Measurements from ENCODE around the gene RYR3. TPM values are rescaled to one million over a fixed set of nuclear protein-coding genes. Genes with fewer than 3 reads are reported as not detected.
"Not testable (repeated sequence)": the region's sequence is repeated elsewhere in the genome, so short reads cannot be mapped to it uniquely, and the experiment has no call there.

Gene RYR3
- total and polyA plus RNA-seq, 7 experiments from 2014 or later: 0.10 to 5.3 (median 1.2) TPM; not detected in 3

- intact Hi-C loops (cut with micrococcal nuclease): no loop called here
- ChIA-PET CTCF (no interaction called here), POLR2A (no interaction called here)
- Mint-ChIP-seq H3K4me1 (no peaks in the 10 kb centered on the region), H3K4me3 (no peak overlapping the region), H3K27me3 (peaks cover 0 to 15% (median 5%) of the 10 kb centered on the region in 5 donors), H3K27ac (no peak overlapping the region), H3K9me3 (peaks cover 0 to 12% (median 0%) of the 10 kb centered on the region in 11 donors), H3K36me3 (no peaks in the 10 kb centered on the region)
- Histone ChIP-seq H3K27ac (ENCODE audit: low read depth, low read length) (no peak overlapping the region), H3K36me3 (ENCODE audit: control insufficient read depth in 2 of 3, insufficient read depth in 3 of 3, low read length in 3 of 3) (no peaks in the 10 kb centered on the region), H3K9me3 (ENCODE audit: control insufficient read depth in 2 of 3, low read length in 3 of 3) (no peaks in the 10 kb centered on the region), H3K4me3 (ENCODE audit: low read length) (no peak overlapping the region), H3K27me3 (ENCODE audit: control insufficient read depth in 2 of 2, insufficient read depth in 2 of 2, low read length in 2 of 2) (no peaks in the 10 kb centered on the region), H3K4me1 (ENCODE audit: control insufficient read depth in 2 of 2, insufficient read depth in 2 of 2, low read length in 2 of 2) (no peaks in the 10 kb centered on the region)
- DNase-seq (no peak), ATAC-seq (no peak)
Measured at GRCh38 chr15:33567652-33568051, 256.9 kb downstream of the RYR3 start.

GRCh38 chr15:33569036-33569435 lies 258.3 kb downstream of the RYR3 start:
- ATAC-seq (no peak), DNase-seq (no peak)
- no peaks in the 10 kb centered on the region for H3K9me3 ChIP-seq (ENCODE audit: control insufficient read depth in 2 of 3, low read length in 3 of 3)
- H3K36me3 ChIP-seq (ENCODE audit: control insufficient read depth in 2 of 3, insufficient read depth in 3 of 3, low read length in 3 of 3): no peaks in the 10 kb centered on the region
- no peak overlapping the region for H3K27ac ChIP-seq (ENCODE audit: low read depth, low read length)
- no peaks in the 10 kb centered on the region for H3K36me3 Mint-ChIP-seq
- H3K27me3 ChIP-seq (ENCODE audit: control insufficient read depth in 2 of 2, insufficient read depth in 2 of 2, low read length in 2 of 2): no peaks in the 10 kb centered on the region
- no peak overlapping the region for H3K4me3 ChIP-seq (ENCODE audit: low read length)
- CTCF ChIA-PET: no interaction called here
- POLR2A ChIA-PET: no interaction called here
- no peaks in the 10 kb centered on the region for H3K4me1 ChIP-seq (ENCODE audit: control insufficient read depth in 2 of 2, insufficient read depth in 2 of 2, low read length in 2 of 2)
- no peak overlapping the region for H3K27ac Mint-ChIP-seq
- no peak overlapping the region for H3K4me3 Mint-ChIP-seq
- H3K9me3 Mint-ChIP-seq: peaks cover 0 to 12% (median 0%) of the 10 kb centered on the region in 11 donors
- H3K4me1 Mint-ChIP-seq: no peaks in the 10 kb centered on the region
- intact Hi-C loops (cut with micrococcal nuclease): no loop called here
- H3K27me3 Mint-ChIP-seq: peaks cover 0 to 26% (median 11%) of the 10 kb centered on the region in 5 donors

GRCh38 chr15:33577911-33578310 lies 267.1 kb downstream of the RYR3 start:
- H3K27ac ChIP-seq (ENCODE audit: low read depth, low read length); H3K36me3 Mint-ChIP-seq; H3K27me3 ChIP-seq (ENCODE audit: control insufficient read depth in 2 of 2, insufficient read depth in 2 of 2, low read length in 2 of 2); intact Hi-C loops (cut with micrococcal nuclease); H3K4me1 ChIP-seq (ENCODE audit: control insufficient read depth in 2 of 2, insufficient read depth in 2 of 2, low read length in 2 of 2); H3K36me3 ChIP-seq (ENCODE audit: control insufficient read depth in 2 of 3, insufficient read depth in 3 of 3, low read length in 3 of 3); H3K4me3 ChIP-seq (ENCODE audit: low read length); H3K9me3 ChIP-seq (ENCODE audit: control insufficient read depth in 2 of 3, low read length in 3 of 3); ATAC-seq; H3K27ac Mint-ChIP-seq; CTCF ChIA-PET; POLR2A ChIA-PET; H3K4me1 Mint-ChIP-seq; H3K4me3 Mint-ChIP-seq; DNase-seq: not testable (repeated sequence)
- peaks cover 0 to 26% (median 14%) of the 10 kb centered on the region in 5 donors for H3K27me3 Mint-ChIP-seq
- peaks cover 0 to 11% (median 2%) of the 10 kb centered on the region in 11 donors for H3K9me3 Mint-ChIP-seq

- intact Hi-C loops (cut with micrococcal nuclease): no loop called here
- H3K9me3 Mint-ChIP-seq: peaks cover 0 to 5% (median 0%) of the 10 kb centered on the region in 11 donors
- no peak overlapping the region for H3K27ac ChIP-seq (ENCODE audit: low read depth, low read length)
- no peaks in the 10 kb centered on the region for H3K36me3 ChIP-seq (ENCODE audit: control insufficient read depth in 2 of 3, insufficient read depth in 3 of 3, low read length in 3 of 3)
- no peak for DNase-seq
- ChIA-PET POLR2A (no interaction called here), CTCF (no interaction called here)
- H3K9me3 ChIP-seq (ENCODE audit: control insufficient read depth in 2 of 3, low read length in 3 of 3): no peaks in the 10 kb centered on the region
- H3K27me3 Mint-ChIP-seq: peaks cover 0 to 2% (median under 1%) of the 10 kb centered on the region in 5 donors
- H3K4me1 Mint-ChIP-seq: no peaks in the 10 kb centered on the region
- no peak overlapping the region for H3K27ac Mint-ChIP-seq
- no peaks in the 10 kb centered on the region for H3K27me3 ChIP-seq (ENCODE audit: control insufficient read depth in 2 of 2, insufficient read depth in 2 of 2, low read length in 2 of 2)
- no peak for ATAC-seq
- no peak overlapping the region for H3K4me3 ChIP-seq (ENCODE audit: low read length)
- H3K4me3 Mint-ChIP-seq: no peak overlapping the region
- H3K4me1 ChIP-seq (ENCODE audit: control insufficient read depth in 2 of 2, insufficient read depth in 2 of 2, low read length in 2 of 2): no peaks in the 10 kb centered on the region
- no peaks in the 10 kb centered on the region for H3K36me3 Mint-ChIP-seq
Measured at GRCh38 chr15:33580526-33580925, 269.8 kb downstream of the RYR3 start.

- H3K36me3 ChIP-seq (ENCODE audit: control insufficient read depth in 2 of 3, insufficient read depth in 3 of 3, low read length in 3 of 3): no peaks in the 10 kb centered on the region
- intact Hi-C loops (cut with micrococcal nuclease): no loop called here
- no peak overlapping the region for H3K27ac ChIP-seq (ENCODE audit: low read depth, low read length)
- Mint-ChIP-seq H3K4me1 (no peaks in the 10 kb centered on the region), H3K4me3 (no peak overlapping the region), H3K9me3 (peaks cover 0 to 5% (median 0%) of the 10 kb centered on the region in 11 donors), H3K36me3 (no peaks in the 10 kb centered on the region), H3K27ac (no peak overlapping the region), H3K27me3 (peaks cover 0 to 3% (median 0%) of the 10 kb centered on the region in 5 donors)
- H3K9me3 ChIP-seq (ENCODE audit: control insufficient read depth in 2 of 3, low read length in 3 of 3): no peaks in the 10 kb centered on the region
- H3K4me3 ChIP-seq (ENCODE audit: low read length): no peak overlapping the region
- ChIA-PET POLR2A (no interaction called here), CTCF (no interaction called here)
- H3K27me3 ChIP-seq (ENCODE audit: control insufficient read depth in 2 of 2, insufficient read depth in 2 of 2, low read length in 2 of 2): no peaks in the 10 kb centered on the region
- ATAC-seq: no peak
- no peaks in the 10 kb centered on the region for H3K4me1 ChIP-seq (ENCODE audit: control insufficient read depth in 2 of 2, insufficient read depth in 2 of 2, low read length in 2 of 2)
- no peak for DNase-seq
Measured at GRCh38 chr15:33581032-33581431, 270.3 kb downstream of the RYR3 start.

GRCh38 chr15:33584797-33585196 lies 274.0 kb downstream of the RYR3 start:
- intact Hi-C loops (cut with micrococcal nuclease): no loop called here

GRCh38 chr15:33586786-33587697 lies 276.3 kb downstream of the RYR3 start:
- ATAC-seq (no peak), DNase-seq (no peak)
- no peaks in the 10 kb centered on the region for H3K27me3 ChIP-seq (ENCODE audit: control insufficient read depth in 2 of 2, insufficient read depth in 2 of 2, low read length in 2 of 2)
- H3K27me3 Mint-ChIP-seq: peaks cover 0 to 16% (median 4%) of the 10 kb centered on the region in 5 donors
- H3K9me3 ChIP-seq (ENCODE audit: control insufficient read depth in 2 of 3, low read length in 3 of 3): no peaks in the 10 kb centered on the region
- CTCF ChIA-PET: no interaction called here
- no peak overlapping the region for H3K4me3 Mint-ChIP-seq
- H3K9me3 Mint-ChIP-seq: peaks cover 0 to 15% (median 0%) of the 10 kb centered on the region in 11 donors
- intact Hi-C loops (cut with micrococcal nuclease): no loop called here
- no peaks in the 10 kb centered on the region for H3K4me1 Mint-ChIP-seq
- POLR2A ChIA-PET: no interaction called here
- H3K36me3 ChIP-seq (ENCODE audit: control insufficient read depth in 2 of 3, insufficient read depth in 3 of 3, low read length in 3 of 3): no peaks in the 10 kb centered on the region
- no peak overlapping the region for H3K27ac ChIP-seq (ENCODE audit: low read depth, low read length)
- H3K36me3 Mint-ChIP-seq: no peaks in the 10 kb centered on the region
- no peak overlapping the region for H3K4me3 ChIP-seq (ENCODE audit: low read length)
- H3K4me1 ChIP-seq (ENCODE audit: control insufficient read depth in 2 of 2, insufficient read depth in 2 of 2, low read length in 2 of 2): no peaks in the 10 kb centered on the region
- no peak overlapping the region for H3K27ac Mint-ChIP-seq

More at GRCh38 chr15:33584797-33585196, 274.0 kb downstream of the RYR3 start:
- Mint-ChIP-seq H3K9me3 (peaks cover 0 to 9% (median 0%) of the 10 kb centered on the region in 11 donors), H3K27ac (no peak overlapping the region), H3K27me3 (peaks cover 0 to 7% (median 0%) of the 10 kb centered on the region in 5 donors), H3K4me1 (no peaks in the 10 kb centered on the region), H3K36me3 (no peaks in the 10 kb centered on the region), H3K4me3 (no peak overlapping the region)
- Histone ChIP-seq H3K9me3 (ENCODE audit: control insufficient read depth in 2 of 3, low read length in 3 of 3) (no peaks in the 10 kb centered on the region), H3K4me3 (ENCODE audit: low read length) (no peak overlapping the region), H3K4me1 (ENCODE audit: control insufficient read depth in 2 of 2, insufficient read depth in 2 of 2, low read length in 2 of 2) (no peaks in the 10 kb centered on the region), H3K36me3 (ENCODE audit: control insufficient read depth in 2 of 3, insufficient read depth in 3 of 3, low read length in 3 of 3) (no peaks in the 10 kb centered on the region), H3K27ac (ENCODE audit: low read depth, low read length) (no peak overlapping the region), H3K27me3 (ENCODE audit: control insufficient read depth in 2 of 2, insufficient read depth in 2 of 2, low read length in 2 of 2) (no peaks in the 10 kb centered on the region)
- POLR2A ChIA-PET: no interaction called here
- no peak for DNase-seq
- CTCF ChIA-PET: no interaction called here
- no peak for ATAC-seq
